ENCODE results near the gene DYTN.

Gene DYTN

GRCh38 chr2:206627632-206628031 is 90.6 kb downstream of the DYTN start:
- no peak for TF ChIP-seq CTCF (conservative IDR thresholded peaks at IDR 0.05; ENCODE audit: control insufficient read depth, insufficient read depth, low read depth, low read length)
- H3K4me3 ChIP-seq (ENCODE audit: control insufficient read depth, low read depth, low read length): no peak overlapping the region
- DNase-seq (ENCODE audit: low read depth): no peak

- H3K4me3 ChIP-seq (ENCODE audit: control insufficient read depth, low read depth, low read length): no peak overlapping the region
- DNase-seq (ENCODE audit: low read depth): no peak
- TF ChIP-seq CTCF (conservative IDR thresholded peaks at IDR 0.05; ENCODE audit: control insufficient read depth, insufficient read depth, low read depth, low read length): no peak
Observed at GRCh38 chr2:206626108-206626507, 92.1 kb downstream of the DYTN start.

- no peak for DNase-seq (ENCODE audit: low read depth)
- no peak overlapping the region for H3K4me3 ChIP-seq (ENCODE audit: control insufficient read depth, low read depth, low read length)
- no peak for TF ChIP-seq CTCF (conservative IDR thresholded peaks at IDR 0.05; ENCODE audit: control insufficient read depth, insufficient read depth, low read depth, low read length)
Observed at GRCh38 chr2:206619011-206619410, 99.2 kb downstream of the DYTN start.

- peak; percentile 5 for DNase-seq (ENCODE audit: low read depth)
- no peak for TF ChIP-seq CTCF (conservative IDR thresholded peaks at IDR 0.05; ENCODE audit: control insufficient read depth, insufficient read depth, low read depth, low read length)
Observed at GRCh38 chr2:206616151-206616550, 102.0 kb downstream of the DYTN start.

GRCh38 chr2:206615417-206616089 is 102.6 kb downstream of the DYTN start:
- no peak for TF ChIP-seq CTCF (conservative IDR thresholded peaks at IDR 0.05; ENCODE audit: control insufficient read depth, insufficient read depth, low read depth, low read length)
- H3K4me3 ChIP-seq (ENCODE audit: control insufficient read depth, low read depth, low read length): no peak overlapping the region
- DNase-seq (ENCODE audit: low read depth): no peak

More at GRCh38 chr2:206616151-206616550, 102.0 kb downstream of the DYTN start:
- no peak overlapping the region for H3K4me3 ChIP-seq (ENCODE audit: control insufficient read depth, low read depth, low read length)

- no peak for TF ChIP-seq CTCF (conservative IDR thresholded peaks at IDR 0.05; ENCODE audit: control insufficient read depth, insufficient read depth, low read depth, low read length)
- peak; percentile 2 for DNase-seq (ENCODE audit: low read depth)
Observed at GRCh38 chr2:206614811-206615210, 103.4 kb downstream of the DYTN start.

GRCh38 chr2:206611736-206612135 is 106.5 kb downstream of the DYTN start:
- TF ChIP-seq CTCF (conservative IDR thresholded peaks at IDR 0.05; ENCODE audit: control insufficient read depth, insufficient read depth, low read depth, low read length): no peak
- DNase-seq (ENCODE audit: low read depth): no peak
- no peak overlapping the region for H3K4me3 ChIP-seq (ENCODE audit: control insufficient read depth, low read depth, low read length)

More at GRCh38 chr2:206614811-206615210, 103.4 kb downstream of the DYTN start:
- no peak overlapping the region for H3K4me3 ChIP-seq (ENCODE audit: control insufficient read depth, low read depth, low read length)
